PC-3 (cell line): ENCODE data around the gene CACNG8. TPM values are rescaled to one million over a fixed set of nuclear protein-coding genes. Genes with fewer than 3 reads are reported as not detected.

ENCODE experiments used
- ATAC-seq: fragments of 200-7000 bp; cut with Tn5 transposase; 2 replicates; pipeline ENCODE4 v1.9.1; 2020; ENCODE audit warnings: mild to moderate bottlenecking, moderate library complexity
- BruUV-seq: library from RNA; stranded (reverse); fragments of 400-500 nt; replicated peaks from 2 replicates; lab custom pipeline; 2021; lab: Mats Ljungman, UMichigan
- CTCF ChIA-PET: fragments of 300-600 bp; sonication (Branson Sonifier 250); formaldehyde crosslinking; loops from one replicate; lab custom pipeline; 2022; ENCODE audit warnings: antibody characterized with exemption; lab: Charles Lee
- POLR2A ChIA-PET: fragments of 300-600 bp; sonication (Branson Sonifier 250); formaldehyde crosslinking; loops from one replicate; lab custom pipeline; 2022; ENCODE audit warnings: antibody characterized with exemption; ENCODE audit not compliant: unreplicated experiment; lab: Charles Lee
- DNase-seq: peaks from one replicate; pipeline ENCODE4 v3.0.0-alpha.2; 2015
- H2AFZ ChIP-seq: fragments of 300-600 bp; sonication (generic); 2 replicates; pipeline ENCODE4 v1.6.0; 2016; ENCODE audit warnings: antibody characterized with exemption, low read length
- H3F3A ChIP-seq: fragments of 300-600 bp; sonication (generic); one replicate; pipeline ENCODE4 v1.6.0; 2017; ENCODE audit warnings: antibody characterized with exemption, low read length, control low read depth, mild to moderate bottlenecking; ENCODE audit not compliant: unreplicated experiment
- H3K27ac ChIP-seq: fragments of 300-600 bp; sonication (generic); 2 replicates; pipeline ENCODE4 v1.5.1; 2016; ENCODE audit warnings: mild to moderate bottlenecking, low read length
- H3K27me3 ChIP-seq: fragments of 300-600 bp; sonication (generic); 2 replicates; pipeline ENCODE4 v1.6.1; 2016; ENCODE audit warnings: low read length, mixed read lengths
- H3K36me3 ChIP-seq: fragments of 300-600 bp; sonication (generic); 2 replicates; pipeline ENCODE4 v1.6.1; 2016; ENCODE audit warnings: low read depth, mixed run types, low read length, mixed read lengths
- H3K4me1 ChIP-seq: fragments of 300-600 bp; sonication (generic); 2 replicates; pipeline ENCODE4 v1.5.1; 2016; ENCODE audit warnings: low read length; ENCODE audit not compliant: insufficient read depth
- H3K4me2 ChIP-seq: fragments of 300-600 bp; sonication (generic); 2 replicates; pipeline ENCODE4 v1.6.0; 2016; ENCODE audit warnings: low read length
- H3K4me3 ChIP-seq: fragments of 300-600 bp; sonication (generic); 2 replicates; pipeline ENCODE4 v1.5.1; 2016; ENCODE audit warnings: mild to moderate bottlenecking, low read length, mixed read lengths
- H3K79me2 ChIP-seq: fragments of 300-600 bp; sonication (generic); 2 replicates; pipeline ENCODE4 v1.6.1; 2017; ENCODE audit warnings: low read length, mixed read lengths
- H3K9ac ChIP-seq: fragments of 300-600 bp; sonication (generic); 2 replicates; pipeline ENCODE4 v1.6.0; 2016; ENCODE audit warnings: mild to moderate bottlenecking, low read length
- H3K9me2 ChIP-seq: fragments of 300-600 bp; sonication (generic); replicated peaks from 2 replicates; pipeline ENCODE4 v1.6.1; 2016; ENCODE audit warnings: mixed run types, low read length, mixed read lengths
- H3K9me3 ChIP-seq: fragments of 300-600 bp; sonication (generic); 2 replicates; pipeline ENCODE4 v1.6.1; 2016; ENCODE audit warnings: low read length, mixed read lengths
- H4K20me1 ChIP-seq: fragments of 300-600 bp; sonication (generic); 2 replicates; pipeline ENCODE4 v1.6.1; 2016; ENCODE audit warnings: low read length, mixed read lengths
- EZH2 ChIP-seq: fragments of 300-600 bp; sonication (generic); IDR thresholded peaks from one replicate; pipeline ENCODE4 v1.6.1; 2017; ENCODE audit warnings: antibody characterized with exemption, mild to moderate bottlenecking, low read length; ENCODE audit not compliant: unreplicated experiment
- EZH2phosphoT487 ChIP-seq: fragments of 300-600 bp; sonication (generic); IDR thresholded peaks from 2 replicates; pipeline ENCODE4 v1.6.1; 2018; ENCODE audit warnings: mild to moderate bottlenecking, antibody characterized with exemption, low read length, borderline replicate concordance
- intact Hi-C: fragments of 100-400 bp; cut with micrococcal nuclease; formaldehyde crosslinking; loops from 2 replicates; pipeline ENCODE4 v1.9.0; 2023
- total RNA-seq: library from RNA; depleted of rRNA; stranded (reverse); fragments of >200 nt; gene quantifications from 2 replicates; pipeline ENCODE4 v1.2.3, GENCODE V29; 2014
- TF ChIP-seq, protein P1 (sequence below): fragments of 300-600 bp; sonication (generic); conservative IDR thresholded peaks from 2 replicates; pipeline ENCODE4 v1.5.1; 2017; ENCODE audit warnings: antibody characterized with exemption, low read depth, mild to moderate bottlenecking, low read length

Gene CACNG8
- total RNA-seq, 1 experiment from 2014 or later: 0.15 TPM

DNA sequence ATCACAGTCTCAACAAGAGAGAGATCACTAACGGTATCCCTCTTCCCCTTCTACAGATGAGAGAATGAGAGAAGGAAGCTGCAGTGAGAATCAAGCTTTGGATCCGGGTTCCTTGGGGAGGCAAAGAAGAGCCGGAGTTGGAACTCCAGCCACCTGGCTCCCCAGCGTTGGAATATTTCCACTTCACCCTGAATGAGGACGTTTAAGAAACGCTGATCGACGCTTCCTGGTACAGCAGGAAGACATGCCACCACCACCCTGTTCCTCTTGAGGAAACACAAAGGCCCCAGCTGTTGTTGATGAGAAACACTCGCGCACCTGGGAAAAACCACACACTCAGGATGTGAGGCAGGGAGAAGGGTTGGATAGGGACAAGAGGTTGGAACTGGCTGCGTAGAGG, 11.3 kb upstream of the CACNG8 start:
- H3K9me2 ChIP-seq: no peaks in the 10 kb centered on the region
- H4K20me1 ChIP-seq: no peaks in the 10 kb centered on the region
- no peak overlapping the region for H3K4me3 ChIP-seq
- H2AFZ ChIP-seq: no peak overlapping the region
- H3F3A ChIP-seq: no peaks in the 10 kb centered on the region
- peaks cover 28% of the 10 kb centered on the region for H3K27me3 ChIP-seq
- TF ChIP-seq, protein P1, sequence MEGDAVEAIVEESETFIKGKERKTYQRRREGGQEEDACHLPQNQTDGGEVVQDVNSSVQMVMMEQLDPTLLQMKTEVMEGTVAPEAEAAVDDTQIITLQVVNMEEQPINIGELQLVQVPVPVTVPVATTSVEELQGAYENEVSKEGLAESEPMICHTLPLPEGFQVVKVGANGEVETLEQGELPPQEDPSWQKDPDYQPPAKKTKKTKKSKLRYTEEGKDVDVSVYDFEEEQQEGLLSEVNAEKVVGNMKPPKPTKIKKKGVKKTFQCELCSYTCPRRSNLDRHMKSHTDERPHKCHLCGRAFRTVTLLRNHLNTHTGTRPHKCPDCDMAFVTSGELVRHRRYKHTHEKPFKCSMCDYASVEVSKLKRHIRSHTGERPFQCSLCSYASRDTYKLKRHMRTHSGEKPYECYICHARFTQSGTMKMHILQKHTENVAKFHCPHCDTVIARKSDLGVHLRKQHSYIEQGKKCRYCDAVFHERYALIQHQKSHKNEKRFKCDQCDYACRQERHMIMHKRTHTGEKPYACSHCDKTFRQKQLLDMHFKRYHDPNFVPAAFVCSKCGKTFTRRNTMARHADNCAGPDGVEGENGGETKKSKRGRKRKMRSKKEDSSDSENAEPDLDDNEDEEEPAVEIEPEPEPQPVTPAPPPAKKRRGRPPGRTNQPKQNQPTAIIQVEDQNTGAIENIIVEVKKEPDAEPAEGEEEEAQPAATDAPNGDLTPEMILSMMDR: no peak
- no peak for TF ChIP-seq EZH2phosphoT487
- TF ChIP-seq EZH2: no peak
- no peaks in the 10 kb centered on the region for H3K79me2 ChIP-seq
- no peak overlapping the region for H3K27ac ChIP-seq
- H3K9ac ChIP-seq: no peak overlapping the region
- intact Hi-C loops: no loop called here
- POLR2A ChIA-PET: interaction anchor here (0.5 kb wide), 1 partner anchor 20 kb away, joined by 14 read pairs; no protein-coding TSS in a partner anchor
- CTCF ChIA-PET: interaction anchor here (0.7 kb wide), 1 partner anchor 63 kb away, joined by 4 read pairs; no protein-coding TSS in a partner anchor
- no peaks in the 10 kb centered on the region for H3K4me1 ChIP-seq
- BruUV-seq: no TSS peak
- ATAC-seq (no peak), DNase-seq (no peak)
- H3K9me3 ChIP-seq: no peaks in the 10 kb centered on the region
- no peaks in the 10 kb centered on the region for H3K36me3 ChIP-seq
- H3K4me2 ChIP-seq: no peak overlapping the region

DNA sequence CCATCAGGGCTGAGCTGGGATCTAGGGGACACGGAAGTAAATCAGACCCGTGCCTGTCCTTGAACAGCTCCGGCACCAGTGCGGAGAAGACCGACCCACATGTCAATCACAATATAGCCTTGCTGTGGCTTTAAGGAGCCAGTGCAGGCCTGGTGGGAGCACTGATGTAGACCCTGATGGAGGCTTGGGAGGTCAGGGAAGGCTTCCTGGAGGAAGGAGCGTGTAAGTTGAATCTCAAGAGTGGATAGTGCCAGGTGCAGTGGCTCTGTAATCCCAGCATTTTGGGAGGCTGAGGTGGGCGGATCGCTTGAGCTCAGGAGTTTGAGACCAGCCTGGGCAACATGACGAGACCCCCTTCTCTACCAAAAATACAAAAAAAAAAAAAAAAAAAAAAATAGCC, 10.8 kb upstream of the CACNG8 start:
- Histone ChIP-seq H3K27me3 (peaks cover 32% of the 10 kb centered on the region), H4K20me1 (no peaks in the 10 kb centered on the region), H3K9ac (no peak overlapping the region), H3K4me2 (no peak overlapping the region), H3K9me3 (no peaks in the 10 kb centered on the region), H3K9me2 (no peaks in the 10 kb centered on the region), H3K27ac (no peak overlapping the region), H3K4me1 (no peaks in the 10 kb centered on the region), H3K79me2 (no peaks in the 10 kb centered on the region), H3K4me3 (no peak overlapping the region), H3F3A (no peaks in the 10 kb centered on the region), H3K36me3 (no peaks in the 10 kb centered on the region), H2AFZ (no peak overlapping the region)
- BruUV-seq: no TSS peak
- CTCF ChIA-PET: no interaction called here
- TF ChIP-seq EZH2 (no peak), EZH2phosphoT487 (no peak)
- TF ChIP-seq, protein P1: no peak
- POLR2A ChIA-PET: no interaction called here
- no peak for ATAC-seq
- DNase-seq: no peak
- intact Hi-C loops: no loop called here

DNA sequence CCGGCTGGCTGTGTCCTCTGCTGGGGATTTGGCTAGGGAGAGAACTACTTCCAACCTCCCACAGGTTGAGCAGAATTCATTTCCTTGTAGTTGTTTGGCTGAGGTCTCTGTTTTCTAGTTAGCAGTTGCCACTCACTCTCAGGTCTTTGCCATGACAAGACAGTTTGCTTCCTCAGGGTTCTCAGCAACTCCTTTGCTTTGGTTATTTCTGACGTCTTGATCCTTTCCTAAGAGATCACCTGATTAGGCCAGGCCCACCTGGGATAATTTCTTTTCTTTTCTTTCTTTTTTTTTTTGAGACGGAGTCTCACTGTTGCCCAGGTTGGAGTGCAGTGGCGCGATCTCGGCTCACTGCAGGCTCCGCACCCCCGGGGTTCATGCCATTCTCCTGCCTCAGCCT, 9.4 kb upstream of the CACNG8 start:
- TF ChIP-seq, protein P1: no peak
- TF ChIP-seq EZH2phosphoT487 (no peak), EZH2 (no peak)
- BruUV-seq: no TSS peak
- Histone ChIP-seq H3K36me3 (no peaks in the 10 kb centered on the region), H3K4me2 (no peak overlapping the region), H3K9me2 (no peaks in the 10 kb centered on the region), H3K9me3 (no peaks in the 10 kb centered on the region), H3K4me1 (peaks cover 5% of the 10 kb centered on the region; the same call in 1 of the 2 replicates), H3K9ac (no peak overlapping the region), H3K4me3 (no peak overlapping the region), H3F3A (no peaks in the 10 kb centered on the region), H3K79me2 (no peaks in the 10 kb centered on the region), H3K27me3 (peaks cover 45% of the 10 kb centered on the region), H3K27ac (no peak overlapping the region), H2AFZ (no peak overlapping the region), H4K20me1 (no peaks in the 10 kb centered on the region)
- intact Hi-C loops: no loop called here
- DNase-seq (no peak), ATAC-seq (no peak)
- ChIA-PET POLR2A (no interaction called here), CTCF (no interaction called here)
